B cell (primary cell): ENCODE measurements around the gene GLRX5.

ENCODE experiments used
- CTCF ChIP-seq: fragments of 200-600 bp; IDR thresholded peaks from one replicate; pipeline ENCODE4 v1.8.0; 2022; ENCODE audit warnings: antibody characterized with exemption, mild to moderate bottlenecking
- EZH2 ChIP-seq: IDR thresholded peaks from 2 replicates; pipeline ENCODE4 v1.6.1; 2012; ENCODE audit warnings: borderline replicate concordance, low read depth, mild to moderate bottlenecking, moderate library complexity, low read length; ENCODE audit not compliant: insufficient read depth, poor library complexity, severe bottlenecking

GRCh38 chr14:95534299-95535225, at the start of gene GLRX5:
- TF ChIP-seq CTCF, result no peak
- TF ChIP-seq EZH2, result no peak
